Panc1 (cell line): Measurements from ENCODE around the gene LRRC56.

Experiments used
- CTCF ChIP-seq: fragments of 450-650 bp; IDR thresholded peaks from 2 replicates; pipeline ENCODE4 v1.5.1; 2017; ENCODE audit warnings: mild to moderate bottlenecking
- POLR2AphosphoS5 ChIP-seq: IDR thresholded peaks from 2 replicates; pipeline ENCODE4 v1.6.1; 2012; ENCODE audit warnings: mild to moderate bottlenecking, low read depth, low read length, moderate library complexity
- REST ChIP-seq, 2 experiments: IDR thresholded peaks; 2 replicates each; pipeline ENCODE4 v1.6.1; 2011 to 2012; ENCODE audit warnings: low read depth in 2 of 2, control low read depth in 1 of 2, low read length in 1 of 2, mild to moderate bottlenecking in 1 of 2, moderate library complexity in 1 of 2; ENCODE audit not compliant: insufficient read depth in 1 of 2
- SIN3A ChIP-seq: IDR thresholded peaks from 2 replicates; pipeline ENCODE4 v1.6.1; 2012; ENCODE audit warnings: low read depth, mild to moderate bottlenecking, low read length, moderate library complexity, borderline replicate concordance; ENCODE audit not compliant: insufficient read depth
- TCF7L2 ChIP-seq: IDR thresholded peaks from 2 replicates; pipeline ENCODE4 v1.6.1; 2011; ENCODE audit warnings: mild to moderate bottlenecking, low read depth, low read length, inconsistent platforms

- TF ChIP-seq CTCF: no peak
- no peak for TF ChIP-seq POLR2AphosphoS5
- TF ChIP-seq REST (IDR thresholded peaks at IDR 0.05; ENCODE audit: insufficient read depth in 1 of 2, low read depth in 2 of 2, low read length in 1 of 2): no peak
- TF ChIP-seq SIN3A: no peak
- no peak for TF ChIP-seq TCF7L2
Measured at GRCh38 chr11:489610-490185, 47.6 kb upstream of the LRRC56 start.
